NCI-H1048 (cell line): ENCODE data around the gene DOHH.
A peak's percentile ranks its signal among the peaks of the same experiment; 100 is the strongest.
"Not testable (repeated sequence)": the region's sequence is repeated elsewhere in the genome, so short reads cannot be mapped to it uniquely, and the experiment has no call there.

ENCODE experiments used
- DNase-seq: peaks from one replicate; lab custom pipeline; 2025; lab: John Stamatoyannopoulos, UW

Gene DOHH

DNA sequence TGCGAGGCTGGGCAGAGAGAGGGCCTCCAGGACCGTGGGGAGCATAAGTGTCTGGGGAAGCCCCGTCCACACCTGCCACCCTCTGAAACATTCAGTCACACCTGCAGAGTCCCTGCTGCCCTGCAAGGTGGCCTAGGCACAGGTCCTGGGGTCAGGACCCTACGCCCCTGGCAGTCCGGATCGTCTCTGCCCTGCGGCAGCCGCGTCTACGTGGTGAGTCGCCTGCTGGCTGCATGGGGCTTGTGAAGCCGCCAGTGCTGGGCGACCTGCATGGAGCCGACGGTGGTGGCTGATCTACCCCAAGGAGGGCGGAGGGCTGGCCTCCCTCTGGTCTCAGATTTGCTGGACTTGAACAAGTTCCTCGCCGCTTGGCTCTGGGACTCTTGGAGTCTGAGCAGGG is 18.7 kb upstream of the DOHH start:
- no peak for DNase-seq

- no peak for DNase-seq
Observed at GRCh38 chr19:3518659-3519058, 18.2 kb upstream of the DOHH start.

GRCh38 chr19:3518255-3518654 is 17.8 kb upstream of the DOHH start:
- DNase-seq, result no peak

GRCh38 chr19:3517638-3518037 is 17.2 kb upstream of the DOHH start:
- no peak for DNase-seq

DNA sequence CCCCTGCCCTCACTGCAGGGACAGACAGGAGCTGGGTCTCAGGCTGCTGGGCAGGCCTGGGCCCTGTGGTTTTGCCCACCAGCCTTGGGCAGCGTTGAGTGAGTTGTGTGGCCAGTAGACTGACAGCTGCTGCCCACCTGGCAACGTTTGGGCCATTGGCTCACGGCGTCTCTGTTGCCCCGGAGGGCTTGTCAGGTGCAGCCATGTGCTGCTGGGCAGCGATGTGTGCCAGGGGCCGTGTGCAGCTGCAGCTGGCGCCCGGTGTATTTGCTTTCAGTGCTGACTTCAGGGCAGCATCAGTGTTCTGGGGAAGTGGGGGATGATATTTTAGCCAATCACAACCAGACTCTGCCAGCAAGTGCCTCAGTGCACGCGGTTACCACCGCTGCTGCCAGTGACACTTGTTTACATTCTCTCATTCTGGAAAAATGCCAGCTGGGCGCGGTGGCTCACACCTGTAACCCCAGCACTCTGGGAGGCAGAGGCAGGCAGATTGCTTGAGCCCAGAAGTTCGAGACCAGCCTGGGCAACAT is 16.3 kb upstream of the DOHH start:
- DNase-seq, result no peak

GRCh38 chr19:3515891-3516422 is 15.5 kb upstream of the DOHH start:
- no peak for DNase-seq

- no peak for DNase-seq
Observed at GRCh38 chr19:3514930-3515329, 14.5 kb upstream of the DOHH start.

- no peak for DNase-seq
Observed at GRCh38 chr19:3513229-3514140, 13.0 kb upstream of the DOHH start.

- DNase-seq, result no peak
Observed at GRCh38 chr19:3512562-3513228, 12.2 kb upstream of the DOHH start.

GRCh38 chr19:3511506-3512251 is 11.2 kb upstream of the DOHH start:
- DNase-seq, result no peak

- no peak for DNase-seq
Observed at GRCh38 chr19:3510727-3511126, 10.3 kb upstream of the DOHH start.

DNA sequence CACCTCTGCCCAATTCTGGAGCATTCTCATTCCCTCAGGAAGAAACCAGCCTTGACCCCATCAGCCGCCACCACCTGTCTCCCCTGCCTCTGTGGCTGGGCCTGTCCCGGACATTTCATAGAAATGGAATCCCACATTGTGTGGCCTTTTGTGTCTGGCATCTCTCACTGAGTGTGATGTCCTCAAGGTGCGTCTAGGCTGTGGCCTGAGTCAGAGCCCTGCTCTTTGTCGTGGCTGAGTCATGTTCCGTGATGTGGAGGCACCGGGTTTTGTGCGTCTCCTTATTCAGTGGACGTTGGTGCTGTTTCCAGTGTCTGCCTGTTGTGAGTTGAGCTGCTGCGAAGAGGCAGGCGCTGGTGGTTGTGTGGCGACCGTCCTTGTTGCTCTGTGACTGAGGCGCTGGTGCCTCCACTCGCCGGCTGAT is 9.1 kb upstream of the DOHH start:
- DNase-seq, result no peak

- DNase-seq, result no peak
Observed at GRCh38 chr19:3508771-3509535, 8.5 kb upstream of the DOHH start.

GRCh38 chr19:3508121-3508661 is 7.7 kb upstream of the DOHH start:
- not testable (repeated sequence) for DNase-seq

GRCh38 chr19:3507371-3508120 is 7.1 kb upstream of the DOHH start:
- no peak for DNase-seq

DNA sequence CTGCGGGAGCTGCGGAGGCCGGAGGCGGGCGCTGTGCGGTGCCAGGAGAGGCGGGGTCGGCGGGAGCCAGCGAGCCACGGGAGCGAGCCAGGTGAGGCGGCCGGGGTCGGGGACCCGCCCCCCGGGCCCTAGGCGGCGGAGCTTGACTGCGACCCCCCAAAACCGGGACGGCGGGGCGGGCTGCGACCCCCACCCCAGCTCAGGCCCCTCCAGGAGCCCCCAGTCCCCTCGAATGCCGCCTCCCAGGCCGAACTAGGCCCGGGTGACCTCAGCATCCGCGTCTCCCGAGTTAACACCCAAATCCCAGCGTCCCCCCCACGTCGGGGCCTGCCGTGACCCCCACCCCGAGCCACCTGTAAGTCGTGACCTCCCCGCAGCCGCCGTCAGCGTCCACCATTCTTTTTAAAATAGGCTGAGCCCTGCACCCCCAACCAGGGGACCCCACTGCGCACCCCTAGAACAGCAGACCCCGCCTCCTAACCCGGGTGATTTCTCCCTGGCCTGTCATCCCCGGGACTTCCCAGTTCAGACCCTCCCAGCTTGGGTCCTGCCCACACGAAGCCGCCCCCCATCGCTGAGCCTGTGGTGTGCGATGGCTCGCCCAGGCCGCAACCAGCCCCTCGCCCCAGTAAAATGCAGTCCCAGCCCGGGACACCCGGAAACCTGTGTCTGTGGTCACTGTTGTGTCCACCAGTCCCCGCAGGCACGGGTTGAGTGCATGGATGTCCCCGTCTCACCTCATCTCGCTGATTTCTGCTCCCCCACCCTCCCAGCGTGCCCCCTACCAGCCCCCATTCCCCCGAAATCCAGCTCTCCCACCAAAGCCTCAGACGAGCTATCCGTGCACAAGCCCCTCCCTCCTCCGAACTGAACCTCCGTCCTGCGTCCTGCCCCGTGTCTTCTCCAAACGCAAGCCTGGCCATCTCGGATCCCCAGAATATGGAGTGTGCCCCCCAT is 6.2 kb upstream of the DOHH start:
- no peak for DNase-seq

GRCh38 chr19:3505598-3506383 is 5.3 kb upstream of the DOHH start, which contains the start of gene FZR1:
Gene FZR1, plus strand, starts transcription at chr19:3506311. Its CDS starts 16,679 bp downstream, at chr19:3522990.
- peak; percentile 97 for DNase-seq

GRCh38 chr19:3504735-3505134 is 4.3 kb upstream of the DOHH start:
- no peak for DNase-seq
